Measurements from ENCODE around the gene NDUFV3. TPM values are rescaled to one million over a fixed set of nuclear protein-coding genes. Genes with fewer than 3 reads are reported as not detected.
A peak's percentile ranks its signal among the peaks of the same experiment; 100 is the strongest.
"Not testable (repeated sequence)": the region's sequence is repeated elsewhere in the genome, so short reads cannot be mapped to it uniquely, and the experiment has no call there.

Gene NDUFV3
- total RNA-seq, 6 experiments from 2014 or later, result 18.9 to 39.1 (median 23.6) TPM

GRCh38 chr21:42923553-42924432, 30.7 kb downstream of the NDUFV3 start:
- intact Hi-C loops (cut with DNase I), result no loop called here
- TF ChIP-seq POLR2A (IDR thresholded peaks at IDR 0.05) (no peak), CTCF (IDR thresholded peaks at IDR 0.05) (peak; percentile 62 to 85 (median 72))
- peak in 2 of 3 donors; percentile 51 to 72 for DNase-seq
- H3K4me3 ChIP-seq, result no peak overlapping the region
- H3K36me3 ChIP-seq, result no peaks in the 10 kb centered on the region
- peak; percentile 93 to 97 (median 96) for ATAC-seq
- WGBS (ENCODE audit: insufficient coverage, low coverage, low lambda C conversion rate, missing lambda C conversion rate), result 23% methylated on average over 17 of the region's 18 CpGs
- no peaks in the 10 kb centered on the region for H3K9me3 ChIP-seq
- H3K27ac ChIP-seq, result no peak overlapping the region
- no peaks in the 10 kb centered on the region for H3K27me3 ChIP-seq
- H3K4me1 ChIP-seq, result peaks cover 0 to 2% (median 0%) of the 10 kb centered on the region in 4 donors

GRCh38 chr21:42924433-42924751, 31.3 kb downstream of the NDUFV3 start:
- ATAC-seq, result no peak
- Histone ChIP-seq H3K4me3 (no peak overlapping the region), H3K4me1 (peaks cover 0 to 2% (median 0%) of the 10 kb centered on the region in 4 donors), H3K9me3 (no peaks in the 10 kb centered on the region), H3K27ac (no peak overlapping the region), H3K27me3 (no peaks in the 10 kb centered on the region), H3K36me3 (no peaks in the 10 kb centered on the region)
- intact Hi-C loops (cut with DNase I), result no loop called here
- no peak for DNase-seq
- no peak for TF ChIP-seq CTCF (IDR thresholded peaks at IDR 0.05)
- no peak for TF ChIP-seq POLR2A (IDR thresholded peaks at IDR 0.05)
- WGBS (ENCODE audit: insufficient coverage, low coverage, low lambda C conversion rate, missing lambda C conversion rate), result 93% methylated on average over 6 of the region's 6 CpGs

- Histone ChIP-seq H3K36me3 (no peaks in the 10 kb centered on the region), H3K4me3 (no peak within 1 kb of the TSS), H3K27me3 (no peaks in the 10 kb centered on the region), H3K9me3 (no peaks in the 10 kb centered on the region), H3K27ac (no peak within 1 kb of the TSS), H3K4me1 (peaks cover 0 to 2% (median 0%) of the 10 kb centered on the region in 4 donors)
- no peak for TF ChIP-seq POLR2A (IDR thresholded peaks at IDR 0.05)
- ATAC-seq (peak; percentile 15 to 50 (median 34)), DNase-seq (no peak)
- 84% methylated on average over 14 of the region's 29 CpGs for WGBS (ENCODE audit: insufficient coverage, low coverage, low lambda C conversion rate, missing lambda C conversion rate)
- intact Hi-C loops (cut with DNase I), result no loop called here
These were observed 32.2 kb downstream of the NDUFV3 start, which contains the start of gene ERVH48-1 for GRCh38 chr21:42925114-42925926. Gene ERVH48-1 (minus strand): TSS chr21:42925630. CDS start chr21:42919006, 6,624 bp downstream.

- not testable (repeated sequence) for ATAC-seq
- WGBS (ENCODE audit: insufficient coverage, low coverage, low lambda C conversion rate, missing lambda C conversion rate), result 91% methylated on average over 13 of the region's 23 CpGs
These were observed 34.5 kb downstream of the NDUFV3 start for GRCh38 chr21:42927474-42928200.

GRCh38 chr21:42929969-42930368, 36.9 kb downstream of the NDUFV3 start:
- ATAC-seq (peak in 1 of 4 donors; percentile 11), DNase-seq (no peak)
- 52% methylated on average over 3 of the region's 3 CpGs for WGBS (ENCODE audit: insufficient coverage, low coverage, low lambda C conversion rate, missing lambda C conversion rate)
- Histone ChIP-seq H3K27ac (no peak overlapping the region), H3K4me1 (peaks cover 0 to 20% (median 6%) of the 10 kb centered on the region in 4 donors), H3K4me3 (no peak overlapping the region), H3K36me3 (no peaks in the 10 kb centered on the region), H3K9me3 (no peaks in the 10 kb centered on the region), H3K27me3 (no peaks in the 10 kb centered on the region)
- intact Hi-C loops (cut with DNase I), result no loop called here
- TF ChIP-seq CTCF (IDR thresholded peaks at IDR 0.05) (no peak), POLR2A (IDR thresholded peaks at IDR 0.05) (no peak)

More at GRCh38 chr21:42927474-42928200, 34.5 kb downstream of the NDUFV3 start:
- H3K27me3 ChIP-seq; intact Hi-C loops (cut with DNase I); H3K9me3 ChIP-seq; DNase-seq; H3K36me3 ChIP-seq; H3K4me1 ChIP-seq; H3K27ac ChIP-seq; H3K4me3 ChIP-seq: not testable (repeated sequence)
